ENCODE measurements around the gene BEX5. TPM values are rescaled to one million over a fixed set of nuclear protein-coding genes. Genes with fewer than 3 reads are reported as not detected.
"Not testable (repeated sequence)": the region's sequence is repeated elsewhere in the genome, so short reads cannot be mapped to it uniquely, and the experiment has no call there.

Gene BEX5
- polyA plus RNA-seq, 1 donor (not counting 4 experiments of a cell fraction or from before 2014, with no cell fraction given): 1.5 TPM

GRCh38 chrX:102154900-102155805 lies 624 bp downstream of the BEX5 start:
- no peak for DNase-seq (ENCODE audit: low read depth, low spot score)
- no peak overlapping the region for H3K9ac ChIP-seq (ENCODE audit: control insufficient read depth, extremely low read depth, insufficient read depth, low read length)
- peak overlapping the region; percentile 61 for H3K4me2 ChIP-seq (ENCODE audit: control insufficient read depth, extremely low read depth, insufficient read depth, low read depth, low read length)

GRCh38 chrX:102154218-102154860 lies 1.4 kb downstream of the BEX5 start:
- Histone ChIP-seq H3K4me3 (ENCODE audit: control insufficient read depth in 2 of 3, extremely low read depth in 1 of 3, insufficient read depth in 2 of 3, low read depth in 1 of 3, low read length in 3 of 3) (no peak overlapping the region), H3K27me3 (ENCODE audit: control insufficient read depth, extremely low read depth, insufficient read depth, low read length) (peaks cover 4% of the 10 kb centered on the region), H3K9me1 (ENCODE audit: control insufficient read depth, extremely low read depth, insufficient read depth, low read length) (no peaks in the 10 kb centered on the region), H3K4me2 (ENCODE audit: control insufficient read depth, extremely low read depth, insufficient read depth, low read depth, low read length) (no peak overlapping the region), H3K9ac (ENCODE audit: control insufficient read depth, extremely low read depth, insufficient read depth, low read length) (no peak overlapping the region), H3K4me1 (ENCODE audit: control insufficient read depth, extremely low read depth, insufficient read depth, low read length) (no peaks in the 10 kb centered on the region), H4K20me1 (ENCODE audit: control insufficient read depth, extremely low read depth, insufficient read depth, low read length) (no peaks in the 10 kb centered on the region), H3K79me2 (ENCODE audit: control insufficient read depth, insufficient read depth, low read length) (no peaks in the 10 kb centered on the region), H3K27ac (ENCODE audit: control insufficient read depth, insufficient read depth, low read length) (no peak overlapping the region), H3K36me3 (ENCODE audit: control insufficient read depth in 2 of 2, extremely low read depth in 1 of 2, insufficient read depth in 2 of 2, low read length in 2 of 2) (no peaks in the 10 kb centered on the region), H3K9me3 (ENCODE audit: control insufficient read depth, low read depth, low read length) (no peaks in the 10 kb centered on the region), H2AFZ (ENCODE audit: control insufficient read depth, low read length) (no peak overlapping the region)
- no peak for DNase-seq (ENCODE audit: low read depth, low spot score)
- no peak for FAIRE-seq
- dilution Hi-C loops (cut with MboI; ENCODE audit: extremely low pct_ligation_motif_present, low sequenced_read_pairs): no loop called here
- TF ChIP-seq CTCF (optimal IDR thresholded peaks at IDR 0.05 in 1 of 3, IDR thresholded peaks at IDR 0.05 in 1 of 3, conservative IDR thresholded peaks at IDR 0.05 in 1 of 3; ENCODE audit: extremely low read depth in 1 of 3, insufficient read depth in 2 of 3, low read length in 3 of 3) (peak in 1 of 3 experiments; percentile 7), EZH2 (IDR thresholded peaks at IDR 0.05; ENCODE audit: low read length) (no peak)

More at GRCh38 chrX:102154900-102155805, 624 bp downstream of the BEX5 start:
- H2AFZ ChIP-seq (ENCODE audit: control insufficient read depth, low read length): peak overlapping the region; percentile 24
- no peaks in the 10 kb centered on the region for H3K79me2 ChIP-seq (ENCODE audit: control insufficient read depth, insufficient read depth, low read length)
- H3K36me3 ChIP-seq (ENCODE audit: control insufficient read depth in 2 of 2, extremely low read depth in 1 of 2, insufficient read depth in 2 of 2, low read length in 2 of 2): no peaks in the 10 kb centered on the region
- H3K9me3 ChIP-seq (ENCODE audit: control insufficient read depth, low read depth, low read length): no peaks in the 10 kb centered on the region
- no peaks in the 10 kb centered on the region for H3K9me1 ChIP-seq (ENCODE audit: control insufficient read depth, extremely low read depth, insufficient read depth, low read length)
- H3K27me3 ChIP-seq (ENCODE audit: control insufficient read depth, extremely low read depth, insufficient read depth, low read length): peaks cover 4% of the 10 kb centered on the region
- no peak overlapping the region for H3K27ac ChIP-seq (ENCODE audit: control insufficient read depth, insufficient read depth, low read length)
- H3K4me3 ChIP-seq (ENCODE audit: control insufficient read depth in 2 of 3, extremely low read depth in 1 of 3, insufficient read depth in 2 of 3, low read depth in 1 of 3, low read length in 3 of 3): peak overlapping the region; percentile 22 to 37 (median 31)
- H4K20me1 ChIP-seq (ENCODE audit: control insufficient read depth, extremely low read depth, insufficient read depth, low read length): no peaks in the 10 kb centered on the region
- dilution Hi-C loops (cut with MboI; ENCODE audit: extremely low pct_ligation_motif_present, low sequenced_read_pairs): no loop called here
- no peak for FAIRE-seq
- TF ChIP-seq CTCF (optimal IDR thresholded peaks at IDR 0.05 in 1 of 3, IDR thresholded peaks at IDR 0.05 in 1 of 3, conservative IDR thresholded peaks at IDR 0.05 in 1 of 3; ENCODE audit: extremely low read depth in 1 of 3, insufficient read depth in 2 of 3, low read length in 3 of 3) (no peak), EZH2 (IDR thresholded peaks at IDR 0.05; ENCODE audit: low read length) (no peak)
- H3K4me1 ChIP-seq (ENCODE audit: control insufficient read depth, extremely low read depth, insufficient read depth, low read length): no peaks in the 10 kb centered on the region

- H3K27ac ChIP-seq (ENCODE audit: control insufficient read depth, insufficient read depth, low read length); H3K9me3 ChIP-seq (ENCODE audit: control insufficient read depth, low read depth, low read length); H2AFZ ChIP-seq (ENCODE audit: control insufficient read depth, low read length); H3K36me3 ChIP-seq (ENCODE audit: control insufficient read depth in 2 of 2, extremely low read depth in 1 of 2, insufficient read depth in 2 of 2, low read length in 2 of 2); H3K4me3 ChIP-seq (ENCODE audit: control insufficient read depth in 2 of 3, extremely low read depth in 1 of 3, insufficient read depth in 2 of 3, low read depth in 1 of 3, low read length in 3 of 3); H3K4me2 ChIP-seq (ENCODE audit: control insufficient read depth, extremely low read depth, insufficient read depth, low read depth, low read length); H3K79me2 ChIP-seq (ENCODE audit: control insufficient read depth, insufficient read depth, low read length); dilution Hi-C loops (cut with MboI; ENCODE audit: extremely low pct_ligation_motif_present, low sequenced_read_pairs); H3K27me3 ChIP-seq (ENCODE audit: control insufficient read depth, extremely low read depth, insufficient read depth, low read length); DNase-seq (ENCODE audit: low read depth, low spot score); H3K4me1 ChIP-seq (ENCODE audit: control insufficient read depth, extremely low read depth, insufficient read depth, low read length); FAIRE-seq; H3K9ac ChIP-seq (ENCODE audit: control insufficient read depth, extremely low read depth, insufficient read depth, low read length); H4K20me1 ChIP-seq (ENCODE audit: control insufficient read depth, extremely low read depth, insufficient read depth, low read length); H3K9me1 ChIP-seq (ENCODE audit: control insufficient read depth, extremely low read depth, insufficient read depth, low read length): not testable (repeated sequence)
Observed at GRCh38 chrX:102142274-102142673, 13.5 kb downstream of the BEX5 start, which contains the start of gene TCEAL6. TCEAL6 (minus strand) TSS chrX:102142481.
